Neural cell (in vitro differentiated cells): ENCODE data around the gene TANGO6. TPM values are rescaled to one million over a fixed set of nuclear protein-coding genes. Genes with fewer than 3 reads are reported as not detected.

Experiments used
- H2AFZ ChIP-seq: fragments of 200-600, 300-800 bp; sonication (generic), shearing (Covaris generic); 2 replicates; pipeline ENCODE4 v1.6.0; 2014; ENCODE audit warnings: low read depth, mild to moderate bottlenecking, antibody characterized with exemption, low read length, moderate library complexity
- H3F3A ChIP-seq: fragments of 200-600 bp; shearing (Covaris generic); 2 replicates; pipeline ENCODE4 v1.6.1; 2016; ENCODE audit warnings: mild to moderate bottlenecking, moderate library complexity, mixed read lengths, antibody characterized with exemption, low read length; ENCODE audit not compliant: insufficient read depth, poor library complexity, severe bottlenecking
- H3K27ac ChIP-seq: fragments of 200-600, 300-800 bp; sonication (generic), shearing (Covaris generic); 2 replicates; pipeline ENCODE4 v1.5.1; 2014; ENCODE audit warnings: mild to moderate bottlenecking, low read length, moderate library complexity
- H3K27me3 ChIP-seq: fragments of 300-800, 200-600 bp; sonication (generic), shearing (Covaris generic); 2 replicates; pipeline ENCODE4 v1.6.0; 2014; ENCODE audit warnings: mild to moderate bottlenecking, low read depth, low read length, moderate library complexity; ENCODE audit not compliant: insufficient read depth
- H3K36me3 ChIP-seq: fragments of 300-800, 200-600 bp; sonication (generic), shearing (Covaris generic); 2 replicates; pipeline ENCODE4 v1.5.1; 2014; ENCODE audit warnings: mild to moderate bottlenecking, antibody characterized with exemption, low read length, moderate library complexity; ENCODE audit not compliant: insufficient read depth
- H3K4me2 ChIP-seq: fragments of 300-800, 200-600 bp; sonication (generic), shearing (Covaris generic); 2 replicates; pipeline ENCODE4 v1.6.0; 2014; ENCODE audit warnings: mild to moderate bottlenecking, low read length
- H3K4me3 ChIP-seq: fragments of 300-800, 200-600 bp; sonication (generic), shearing (Covaris generic); 2 replicates; pipeline ENCODE4 v1.5.1; 2014; ENCODE audit warnings: mild to moderate bottlenecking, low read length, moderate library complexity
- H3K79me2 ChIP-seq: fragments of 200-600 bp; shearing (Covaris generic); replicated peaks from 2 replicates; pipeline ENCODE4 v1.6.0; 2014; ENCODE audit warnings: mild to moderate bottlenecking, low read length, moderate library complexity; ENCODE audit not compliant: insufficient read depth
- H3K9ac ChIP-seq: fragments of 300-800, 200-600 bp; sonication (generic), shearing (Covaris generic); 2 replicates; pipeline ENCODE4 v1.6.1; 2016; ENCODE audit warnings: mild to moderate bottlenecking, low read length, mixed read lengths
- H3K9me2 ChIP-seq: fragments of 200-600 bp; shearing (Covaris generic); 2 replicates; pipeline ENCODE4 v1.6.1; 2016; ENCODE audit warnings: mild to moderate bottlenecking, low read length, mixed read lengths; ENCODE audit not compliant: insufficient read depth
- H3K9me3 ChIP-seq: fragments of 200-600, 300-800 bp; sonication (generic), shearing (Covaris generic); 2 replicates; pipeline ENCODE4 v1.6.1; 2016; ENCODE audit warnings: mild to moderate bottlenecking, mixed run types, low read length, moderate library complexity, mixed read lengths
- H4K20me1 ChIP-seq: fragments of 200-600 bp; shearing (Covaris generic); 2 replicates; pipeline ENCODE4 v1.6.1; 2016; ENCODE audit warnings: mild to moderate bottlenecking, mixed run types; ENCODE audit not compliant: insufficient read depth
- EP300 ChIP-seq: fragments of 450-650 bp; conservative IDR thresholded peaks from 2 replicates; pipeline ENCODE4 v1.6.1; 2014; ENCODE audit warnings: antibody characterized with exemption, mild to moderate bottlenecking, moderate library complexity; ENCODE audit not compliant: poor library complexity, severe bottlenecking
- EZH2 ChIP-seq: fragments of 200-600, 300-800 bp; shearing (Covaris generic), sonication (generic); IDR thresholded peaks from 2 replicates; pipeline ENCODE4 v1.6.1; 2014; ENCODE audit warnings: antibody characterized with exemption, low read length, borderline replicate concordance, mild to moderate bottlenecking; ENCODE audit not compliant: insufficient read depth, poor library complexity, severe bottlenecking
- MXI1 ChIP-seq: fragments of 450-650 bp; conservative IDR thresholded peaks from 2 replicates; pipeline ENCODE4 v1.6.1; 2014; ENCODE audit warnings: antibody characterized with exemption, mild to moderate bottlenecking; ENCODE audit not compliant: poor library complexity, severe bottlenecking
- POLR2AphosphoS5 ChIP-seq: IDR thresholded peaks from 2 replicates; pipeline ENCODE4 v1.6.1; 2012
- RAD21 ChIP-seq: fragments of 450-650 bp; conservative IDR thresholded peaks from 2 replicates; pipeline ENCODE4 v1.6.1; 2014; ENCODE audit warnings: antibody characterized with exemption, mild to moderate bottlenecking, moderate library complexity
- SMC3 ChIP-seq: fragments of 450-650 bp; conservative IDR thresholded peaks from 2 replicates; pipeline ENCODE4 v1.6.1; 2014; ENCODE audit warnings: antibody characterized with exemption, mild to moderate bottlenecking, moderate library complexity; ENCODE audit not compliant: poor library complexity
- TAF1 ChIP-seq: IDR thresholded peaks from 2 replicates; pipeline ENCODE4 v1.6.1; 2012; ENCODE audit warnings: low read depth
- polyA plus RNA-seq: library from polyadenylated mRNA; depleted of rRNA; stranded (reverse); fragments of >200 nt; gene quantifications from 2 replicates; pipeline ENCODE4 v1.2.3, GENCODE V29; 2014
- TF ChIP-seq, protein P1 (sequence below): fragments of 450-650 bp; IDR thresholded peaks from 2 replicates; pipeline ENCODE4 v1.5.1; 2014; ENCODE audit warnings: antibody characterized with exemption, mild to moderate bottlenecking, moderate library complexity; ENCODE audit not compliant: poor library complexity, severe bottlenecking
- TF ChIP-seq, protein P2 (sequence below): IDR thresholded peaks from 2 replicates; pipeline ENCODE4 v1.6.1; 2012; ENCODE audit warnings: borderline replicate concordance

The TANGO6 gene
- polyA plus RNA-seq, 1 donor from 2014 or later = 9.5 TPM

GRCh38 chr16:69110406-69110805, 267.1 kb downstream of the TANGO6 start:
- no peaks in the 10 kb centered on the region for H4K20me1 ChIP-seq

DNA sequence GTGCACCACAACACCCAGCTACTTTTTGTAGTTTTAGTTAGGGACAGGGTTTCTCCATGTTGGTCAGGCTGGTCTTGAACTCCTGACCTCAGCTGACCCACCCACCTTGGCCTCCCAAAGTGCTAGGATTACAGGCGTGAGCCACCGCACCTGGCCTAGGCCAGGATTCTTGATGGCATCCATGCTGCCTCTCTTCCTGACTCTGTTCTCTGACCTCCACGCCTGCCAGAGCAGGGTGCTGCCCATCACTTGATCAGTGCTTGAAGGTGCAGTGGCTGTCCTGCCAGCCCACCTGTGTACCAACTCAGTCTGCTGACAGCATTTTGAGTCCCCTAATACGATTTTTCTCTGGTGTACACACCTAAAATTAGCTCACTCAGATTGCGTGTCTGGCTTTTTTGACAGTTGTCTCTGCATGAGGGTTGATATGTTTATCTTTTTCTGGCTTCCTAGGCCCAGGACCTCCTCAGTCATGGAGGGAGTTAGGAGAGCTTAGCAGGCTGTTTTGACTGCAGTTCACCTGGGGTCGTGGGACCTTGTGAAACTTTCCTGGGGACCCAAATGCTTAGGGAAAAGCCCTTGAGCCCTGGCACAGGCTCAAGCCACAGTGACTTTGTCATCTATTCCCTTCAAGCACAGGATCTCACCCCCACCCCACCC, 268.0 kb downstream of the TANGO6 start:
- no peaks in the 10 kb centered on the region for H3K9me2 ChIP-seq
- no peaks in the 10 kb centered on the region for H4K20me1 ChIP-seq
- no peaks in the 10 kb centered on the region for H3K27me3 ChIP-seq
- H3K79me2 ChIP-seq = peaks cover 45% of the 10 kb centered on the region
- peak overlapping the region; percentile 10 for H3K4me3 ChIP-seq
- H3K27ac ChIP-seq = no peak overlapping the region
- peaks cover 3% of the 10 kb centered on the region for H3F3A ChIP-seq
- no peaks in the 10 kb centered on the region for H3K9me3 ChIP-seq
- H2AFZ ChIP-seq = no peak overlapping the region
- peaks cover 9% of the 10 kb centered on the region for H3K36me3 ChIP-seq
- no peak overlapping the region for H3K4me2 ChIP-seq
- H3K9ac ChIP-seq = no peak overlapping the region
- TF ChIP-seq SMC3 = no peak
- no peak for TF ChIP-seq RAD21
- TF ChIP-seq, protein P1, sequence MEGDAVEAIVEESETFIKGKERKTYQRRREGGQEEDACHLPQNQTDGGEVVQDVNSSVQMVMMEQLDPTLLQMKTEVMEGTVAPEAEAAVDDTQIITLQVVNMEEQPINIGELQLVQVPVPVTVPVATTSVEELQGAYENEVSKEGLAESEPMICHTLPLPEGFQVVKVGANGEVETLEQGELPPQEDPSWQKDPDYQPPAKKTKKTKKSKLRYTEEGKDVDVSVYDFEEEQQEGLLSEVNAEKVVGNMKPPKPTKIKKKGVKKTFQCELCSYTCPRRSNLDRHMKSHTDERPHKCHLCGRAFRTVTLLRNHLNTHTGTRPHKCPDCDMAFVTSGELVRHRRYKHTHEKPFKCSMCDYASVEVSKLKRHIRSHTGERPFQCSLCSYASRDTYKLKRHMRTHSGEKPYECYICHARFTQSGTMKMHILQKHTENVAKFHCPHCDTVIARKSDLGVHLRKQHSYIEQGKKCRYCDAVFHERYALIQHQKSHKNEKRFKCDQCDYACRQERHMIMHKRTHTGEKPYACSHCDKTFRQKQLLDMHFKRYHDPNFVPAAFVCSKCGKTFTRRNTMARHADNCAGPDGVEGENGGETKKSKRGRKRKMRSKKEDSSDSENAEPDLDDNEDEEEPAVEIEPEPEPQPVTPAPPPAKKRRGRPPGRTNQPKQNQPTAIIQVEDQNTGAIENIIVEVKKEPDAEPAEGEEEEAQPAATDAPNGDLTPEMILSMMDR = no peak
- TF ChIP-seq TAF1 = no peak
- TF ChIP-seq EZH2 = no peak
- TF ChIP-seq MXI1 = no peak
- TF ChIP-seq, protein P2, sequence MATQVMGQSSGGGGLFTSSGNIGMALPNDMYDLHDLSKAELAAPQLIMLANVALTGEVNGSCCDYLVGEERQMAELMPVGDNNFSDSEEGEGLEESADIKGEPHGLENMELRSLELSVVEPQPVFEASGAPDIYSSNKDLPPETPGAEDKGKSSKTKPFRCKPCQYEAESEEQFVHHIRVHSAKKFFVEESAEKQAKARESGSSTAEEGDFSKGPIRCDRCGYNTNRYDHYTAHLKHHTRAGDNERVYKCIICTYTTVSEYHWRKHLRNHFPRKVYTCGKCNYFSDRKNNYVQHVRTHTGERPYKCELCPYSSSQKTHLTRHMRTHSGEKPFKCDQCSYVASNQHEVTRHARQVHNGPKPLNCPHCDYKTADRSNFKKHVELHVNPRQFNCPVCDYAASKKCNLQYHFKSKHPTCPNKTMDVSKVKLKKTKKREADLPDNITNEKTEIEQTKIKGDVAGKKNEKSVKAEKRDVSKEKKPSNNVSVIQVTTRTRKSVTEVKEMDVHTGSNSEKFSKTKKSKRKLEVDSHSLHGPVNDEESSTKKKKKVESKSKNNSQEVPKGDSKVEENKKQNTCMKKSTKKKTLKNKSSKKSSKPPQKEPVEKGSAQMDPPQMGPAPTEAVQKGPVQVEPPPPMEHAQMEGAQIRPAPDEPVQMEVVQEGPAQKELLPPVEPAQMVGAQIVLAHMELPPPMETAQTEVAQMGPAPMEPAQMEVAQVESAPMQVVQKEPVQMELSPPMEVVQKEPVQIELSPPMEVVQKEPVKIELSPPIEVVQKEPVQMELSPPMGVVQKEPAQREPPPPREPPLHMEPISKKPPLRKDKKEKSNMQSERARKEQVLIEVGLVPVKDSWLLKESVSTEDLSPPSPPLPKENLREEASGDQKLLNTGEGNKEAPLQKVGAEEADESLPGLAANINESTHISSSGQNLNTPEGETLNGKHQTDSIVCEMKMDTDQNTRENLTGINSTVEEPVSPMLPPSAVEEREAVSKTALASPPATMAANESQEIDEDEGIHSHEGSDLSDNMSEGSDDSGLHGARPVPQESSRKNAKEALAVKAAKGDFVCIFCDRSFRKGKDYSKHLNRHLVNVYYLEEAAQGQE = no peak
- TF ChIP-seq EP300 = no peak
- no peak for TF ChIP-seq POLR2AphosphoS5

More at GRCh38 chr16:69110406-69110805, 267.1 kb downstream of the TANGO6 start:
- no peaks in the 10 kb centered on the region for H3K9me3 ChIP-seq
- no peak overlapping the region for H2AFZ ChIP-seq
- TF ChIP-seq, protein P2 = no peak
- TF ChIP-seq RAD21 (no peak), MXI1 (no peak), EP300 (no peak)
- no peaks in the 10 kb centered on the region for H3K27me3 ChIP-seq
- peaks cover 9% of the 10 kb centered on the region for H3K36me3 ChIP-seq
- peaks cover 45% of the 10 kb centered on the region for H3K79me2 ChIP-seq
- no peak overlapping the region for H3K27ac ChIP-seq
- H3F3A ChIP-seq = peaks cover 3% of the 10 kb centered on the region
- no peak overlapping the region for H3K9ac ChIP-seq
- H3K4me2 ChIP-seq = no peak overlapping the region
- H3K4me3 ChIP-seq = no peak overlapping the region
- H3K9me2 ChIP-seq = no peaks in the 10 kb centered on the region
